22Rv1 (cell line): ENCODE data around the gene PTPRZ1.

ENCODE experiments used
- H3K27ac ChIP-seq: fragments of 450-650 bp; 2 replicates; pipeline ENCODE4 v1.5.1; 2017
- ZFX ChIP-seq: fragments of 450-650 bp; IDR thresholded peaks from 2 replicates; pipeline ENCODE4 v1.6.1; 2017; ENCODE audit warnings: antibody characterized with exemption, borderline replicate concordance
- TF ChIP-seq, protein P1 (sequence below): fragments of 450-650 bp; IDR thresholded peaks from 2 replicates; pipeline ENCODE4 v1.5.1; 2017; ENCODE audit warnings: mild to moderate bottlenecking

PTPRZ1 gene

DNA sequence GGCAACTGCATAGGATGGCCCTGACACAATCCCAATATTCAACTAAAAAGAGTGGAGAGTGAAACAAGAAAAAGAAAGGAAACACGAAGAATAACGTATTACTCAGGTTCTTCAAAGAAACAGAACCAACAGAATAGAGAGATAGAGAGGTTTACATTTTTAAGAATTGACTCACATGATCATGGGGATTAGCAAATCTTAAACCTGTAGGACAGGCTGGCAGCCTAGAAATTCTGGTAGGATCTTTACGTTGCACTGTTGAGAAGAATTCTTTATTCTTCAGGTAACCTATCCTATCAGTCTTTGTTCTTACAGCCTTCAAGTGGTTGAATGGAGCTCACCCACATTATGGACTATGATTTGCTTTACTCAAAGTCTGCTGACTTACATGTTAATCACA, 167.2 kb downstream of the PTPRZ1 start:
- TF ChIP-seq ZFX = no peak
- TF ChIP-seq, protein P1, sequence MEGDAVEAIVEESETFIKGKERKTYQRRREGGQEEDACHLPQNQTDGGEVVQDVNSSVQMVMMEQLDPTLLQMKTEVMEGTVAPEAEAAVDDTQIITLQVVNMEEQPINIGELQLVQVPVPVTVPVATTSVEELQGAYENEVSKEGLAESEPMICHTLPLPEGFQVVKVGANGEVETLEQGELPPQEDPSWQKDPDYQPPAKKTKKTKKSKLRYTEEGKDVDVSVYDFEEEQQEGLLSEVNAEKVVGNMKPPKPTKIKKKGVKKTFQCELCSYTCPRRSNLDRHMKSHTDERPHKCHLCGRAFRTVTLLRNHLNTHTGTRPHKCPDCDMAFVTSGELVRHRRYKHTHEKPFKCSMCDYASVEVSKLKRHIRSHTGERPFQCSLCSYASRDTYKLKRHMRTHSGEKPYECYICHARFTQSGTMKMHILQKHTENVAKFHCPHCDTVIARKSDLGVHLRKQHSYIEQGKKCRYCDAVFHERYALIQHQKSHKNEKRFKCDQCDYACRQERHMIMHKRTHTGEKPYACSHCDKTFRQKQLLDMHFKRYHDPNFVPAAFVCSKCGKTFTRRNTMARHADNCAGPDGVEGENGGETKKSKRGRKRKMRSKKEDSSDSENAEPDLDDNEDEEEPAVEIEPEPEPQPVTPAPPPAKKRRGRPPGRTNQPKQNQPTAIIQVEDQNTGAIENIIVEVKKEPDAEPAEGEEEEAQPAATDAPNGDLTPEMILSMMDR = no peak
- no peak overlapping the region for H3K27ac ChIP-seq

DNA sequence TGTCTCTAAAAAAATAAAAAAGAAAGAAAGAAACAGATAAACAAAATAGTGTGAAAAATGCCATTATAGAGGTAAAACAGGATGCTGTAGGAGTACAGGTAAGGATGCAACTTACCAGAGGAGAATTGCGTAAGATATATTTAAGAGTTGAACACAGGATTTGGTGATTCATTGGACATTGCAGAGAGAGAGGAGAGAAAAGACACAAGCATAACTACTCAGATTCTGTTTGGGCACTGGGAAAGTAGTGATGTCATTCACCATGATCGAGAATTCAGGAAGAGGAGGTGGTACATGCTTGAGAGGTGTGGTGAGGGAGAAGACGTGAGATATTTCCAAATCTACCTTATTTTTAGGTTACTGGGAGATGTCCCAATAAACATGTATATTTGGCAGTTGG, 173.4 kb downstream of the PTPRZ1 start:
- H3K27ac ChIP-seq = no peak overlapping the region
- TF ChIP-seq, protein P1 = no peak
- no peak for TF ChIP-seq ZFX

DNA sequence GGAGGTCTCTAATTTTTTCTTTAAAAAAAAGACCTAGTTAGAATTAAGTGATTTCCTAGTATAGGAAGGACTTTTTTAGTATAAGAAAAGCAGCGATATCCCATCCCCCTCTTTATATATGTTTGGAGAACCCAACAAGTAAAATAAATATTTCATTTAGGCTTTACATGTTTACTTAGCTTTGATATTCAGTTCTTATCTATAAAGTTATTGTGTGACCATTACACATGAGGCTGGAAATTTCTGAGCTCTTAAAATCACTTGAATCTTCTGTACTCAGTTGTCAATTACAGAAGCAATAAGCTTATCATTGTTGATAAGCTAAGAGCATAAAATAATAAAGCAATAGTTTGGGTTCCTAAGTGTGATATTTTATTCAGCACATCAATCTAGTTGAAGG, 181.4 kb downstream of the PTPRZ1 start:
- no peak for TF ChIP-seq ZFX
- no peak overlapping the region for H3K27ac ChIP-seq

- H3K27ac ChIP-seq = no peak overlapping the region
- TF ChIP-seq, protein P1 = no peak
- TF ChIP-seq ZFX = no peak
These were observed 182.1 kb downstream of the PTPRZ1 start for GRCh38 chr7:122055073-122055472.

GRCh38 chr7:122056977-122057376, 184.0 kb downstream of the PTPRZ1 start:
- no peak overlapping the region for H3K27ac ChIP-seq
- TF ChIP-seq, protein P1 = no peak
- no peak for TF ChIP-seq ZFX

DNA sequence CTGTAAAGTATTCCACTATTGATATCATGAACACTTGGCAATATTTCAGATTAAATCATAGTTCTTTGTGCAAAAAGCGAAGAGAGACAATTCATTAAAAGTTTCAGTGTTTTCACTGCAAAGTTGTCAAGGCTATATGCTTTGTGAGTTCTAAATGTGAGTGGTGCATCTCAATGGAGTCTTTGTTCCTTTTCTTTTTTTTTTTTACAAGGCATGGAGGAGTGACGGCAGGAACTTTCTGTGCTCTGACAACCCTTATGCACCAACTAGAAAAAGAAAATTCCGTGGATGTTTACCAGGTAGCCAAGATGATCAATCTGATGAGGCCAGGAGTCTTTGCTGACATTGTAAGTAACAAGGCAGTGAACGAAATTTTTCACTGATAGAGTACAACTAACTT, 186.6 kb downstream of the PTPRZ1 start:
- TF ChIP-seq ZFX = no peak
- TF ChIP-seq, protein P1 = no peak
- no peak overlapping the region for H3K27ac ChIP-seq

DNA sequence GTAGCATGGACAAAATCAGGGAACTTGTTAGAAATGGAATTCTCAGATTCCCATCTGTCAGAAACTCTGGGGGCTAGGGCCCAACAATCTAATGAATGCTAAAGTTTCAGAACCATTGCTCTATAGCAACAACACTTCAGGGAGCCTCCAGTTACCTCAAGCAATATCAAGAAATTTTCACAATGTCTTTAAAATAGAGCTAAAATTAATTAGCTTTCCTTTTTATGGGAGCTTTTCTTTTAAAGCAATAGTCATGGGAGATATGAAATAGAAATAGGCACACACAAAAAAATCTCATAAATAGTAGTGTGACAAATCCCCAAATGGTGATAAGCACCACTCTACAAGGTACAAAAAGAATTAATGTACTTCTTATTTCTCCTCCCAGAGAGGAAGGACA, 190.2 kb downstream of the PTPRZ1 start:
- TF ChIP-seq ZFX = no peak
- TF ChIP-seq, protein P1 = no peak
- no peak overlapping the region for H3K27ac ChIP-seq

DNA sequence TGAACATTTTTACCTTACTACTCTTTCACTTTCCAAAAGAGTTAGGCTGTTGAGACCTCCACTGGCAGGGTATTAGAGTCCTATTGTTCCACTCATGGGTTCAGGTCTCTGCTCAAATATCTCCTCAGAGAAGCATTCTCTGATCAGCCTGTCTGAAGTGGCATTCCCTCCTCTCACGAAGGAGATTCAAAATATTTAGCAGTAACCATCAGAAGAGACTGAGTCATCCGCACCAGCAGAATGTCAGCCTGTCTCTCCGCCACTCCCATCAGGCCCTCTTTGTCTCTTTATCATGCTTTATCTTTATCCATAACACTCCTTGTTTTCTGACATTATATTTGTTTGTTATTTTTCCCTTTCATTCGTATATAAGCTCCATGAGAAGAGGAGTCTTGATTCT, 192.0 kb downstream of the PTPRZ1 start:
- no peak for TF ChIP-seq ZFX
- TF ChIP-seq, protein P1 = no peak
- H3K27ac ChIP-seq = no peak overlapping the region
